ENCODE data around the gene TXLNA. TPM values are rescaled to one million over a fixed set of nuclear protein-coding genes. Genes with fewer than 3 reads are reported as not detected.

TXLNA gene
- polyA plus RNA-seq, 4 donors: 41.6 to 48.3 (median 45.7) TPM

DNA sequence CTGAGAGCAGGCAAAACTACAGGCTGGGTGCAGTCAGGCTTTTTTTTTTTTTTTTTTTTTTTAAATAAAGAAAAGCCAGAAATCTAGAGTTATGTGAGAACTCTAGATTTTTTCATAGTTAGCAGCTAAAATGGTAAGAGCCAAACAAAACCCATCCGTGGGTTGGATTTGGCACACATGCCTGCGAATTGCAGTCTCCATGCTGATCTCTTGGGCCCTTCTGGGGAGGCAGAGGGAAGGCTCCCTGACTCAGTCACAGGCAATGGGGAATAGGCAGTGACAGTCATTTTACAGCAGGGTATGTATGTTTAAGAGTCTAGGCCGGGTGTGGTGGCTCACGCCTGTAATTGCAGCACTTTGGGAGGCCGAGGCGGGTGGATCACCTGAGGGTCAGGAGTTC lies 2.6 kb downstream of the TXLNA start:
- DNase-seq (ENCODE audit: low read depth in 4 of 4, low spot score in 3 of 4): no peak

GRCh38 chr1:32184650-32185049 lies 5.2 kb downstream of the TXLNA start:
- no peak for DNase-seq (ENCODE audit: low read depth in 4 of 4, low spot score in 3 of 4)

- no peak for DNase-seq (ENCODE audit: low read depth in 4 of 4, low spot score in 3 of 4)
Measured at GRCh38 chr1:32186077-32186476, 6.6 kb downstream of the TXLNA start.

- DNase-seq (ENCODE audit: low read depth in 4 of 4, low spot score in 3 of 4): no peak
Measured at GRCh38 chr1:32186491-32186890, 7.0 kb downstream of the TXLNA start.

DNA sequence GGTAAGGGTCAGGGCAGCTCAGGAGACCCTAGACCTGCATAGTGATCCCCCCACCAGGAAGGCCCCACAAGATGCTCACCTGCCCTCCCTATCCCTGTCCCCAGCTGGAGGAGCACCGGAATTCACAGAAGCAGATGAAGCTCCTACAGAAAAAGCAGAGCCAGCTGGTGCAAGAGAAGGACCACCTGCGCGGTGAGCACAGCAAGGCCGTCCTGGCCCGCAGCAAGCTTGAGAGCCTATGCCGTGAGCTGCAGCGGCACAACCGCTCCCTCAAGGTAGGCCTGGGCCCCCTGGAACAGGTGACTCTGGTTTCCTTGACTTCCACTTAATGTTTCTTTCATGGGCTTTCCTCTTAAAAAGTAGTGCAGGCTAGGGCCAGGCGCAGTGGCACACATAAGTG lies 8.4 kb downstream of the TXLNA start:
- DNase-seq (ENCODE audit: low read depth in 4 of 4, low spot score in 3 of 4): no peak

- DNase-seq (ENCODE audit: low read depth in 4 of 4, low spot score in 3 of 4): no peak
Measured at GRCh38 chr1:32192220-32192948, 12.9 kb downstream of the TXLNA start.

GRCh38 chr1:32194984-32195383 lies 15.5 kb downstream of the TXLNA start:
- no peak for DNase-seq (ENCODE audit: low read depth in 4 of 4, low spot score in 3 of 4)

DNA sequence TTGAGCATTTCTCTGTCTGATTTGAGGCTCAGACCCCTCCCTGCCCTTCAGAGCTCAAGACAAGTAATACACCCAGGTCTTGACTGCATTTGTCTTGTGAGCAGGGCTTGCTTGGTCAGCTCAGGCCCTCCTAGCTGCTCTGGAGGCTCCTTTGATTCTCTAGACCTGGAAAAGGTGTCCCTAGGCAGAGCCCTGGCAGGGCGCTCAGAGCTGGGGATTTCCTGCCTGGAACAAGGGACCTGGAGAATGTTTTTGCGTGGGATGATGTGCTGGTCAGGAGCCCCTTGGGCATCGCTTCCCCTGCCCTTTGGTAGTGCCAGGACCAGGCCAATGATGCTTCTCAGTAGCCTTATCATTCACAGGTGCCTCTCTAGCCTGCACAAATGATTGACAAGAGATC lies 16.1 kb downstream of the TXLNA start:
- no peak for DNase-seq (ENCODE audit: low read depth in 4 of 4, low spot score in 3 of 4)

DNA sequence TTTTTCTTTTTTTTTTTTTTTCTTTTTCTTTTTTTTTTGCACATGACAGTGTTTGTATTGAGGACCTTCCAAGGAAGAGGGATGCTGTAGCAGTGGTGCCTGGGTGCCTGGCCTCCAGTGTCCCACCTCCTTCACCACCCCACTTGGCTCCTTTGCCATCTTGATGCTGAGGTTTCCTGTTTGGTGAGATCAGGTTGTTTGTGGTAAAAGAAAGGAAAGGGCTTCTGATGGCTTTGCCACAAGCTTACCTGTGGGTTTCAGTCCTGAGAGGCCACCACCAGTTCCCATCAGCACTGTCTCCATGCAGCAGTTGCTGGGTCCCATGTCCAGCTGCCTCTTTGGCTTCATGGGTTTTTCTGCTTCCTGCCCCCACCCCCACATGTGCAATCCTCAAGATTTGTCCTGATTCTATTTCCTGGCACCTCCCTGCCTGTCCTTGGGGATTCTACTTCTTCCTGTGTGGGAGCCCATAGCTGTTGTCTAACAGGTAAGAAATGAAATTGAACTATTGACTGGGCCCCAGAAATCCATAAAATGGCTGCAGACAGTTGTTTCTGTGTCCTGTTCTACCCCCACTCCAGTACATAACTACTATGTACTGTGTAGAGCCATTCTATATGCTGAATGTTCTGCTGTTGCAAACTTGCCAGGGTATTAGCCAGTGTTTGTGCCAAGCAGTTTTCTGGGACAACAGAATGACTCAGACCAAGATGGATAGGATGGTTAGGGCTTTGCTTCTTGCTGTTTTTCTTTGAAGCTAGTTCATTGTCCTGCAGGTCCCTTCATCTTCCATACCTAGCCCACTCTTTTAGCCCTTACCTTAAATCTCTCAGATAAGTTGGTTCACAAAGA lies 16.7 kb downstream of the TXLNA start:
- no peak for DNase-seq (ENCODE audit: low read depth in 4 of 4, low spot score in 3 of 4)

GRCh38 chr1:32197074-32197473 lies 17.6 kb downstream of the TXLNA start:
- no peak for DNase-seq (ENCODE audit: low read depth in 4 of 4, low spot score in 3 of 4)

- no peak for DNase-seq (ENCODE audit: low read depth in 4 of 4, low spot score in 3 of 4)
Measured at GRCh38 chr1:32197837-32198236, 18.4 kb downstream of the TXLNA start.

DNA sequence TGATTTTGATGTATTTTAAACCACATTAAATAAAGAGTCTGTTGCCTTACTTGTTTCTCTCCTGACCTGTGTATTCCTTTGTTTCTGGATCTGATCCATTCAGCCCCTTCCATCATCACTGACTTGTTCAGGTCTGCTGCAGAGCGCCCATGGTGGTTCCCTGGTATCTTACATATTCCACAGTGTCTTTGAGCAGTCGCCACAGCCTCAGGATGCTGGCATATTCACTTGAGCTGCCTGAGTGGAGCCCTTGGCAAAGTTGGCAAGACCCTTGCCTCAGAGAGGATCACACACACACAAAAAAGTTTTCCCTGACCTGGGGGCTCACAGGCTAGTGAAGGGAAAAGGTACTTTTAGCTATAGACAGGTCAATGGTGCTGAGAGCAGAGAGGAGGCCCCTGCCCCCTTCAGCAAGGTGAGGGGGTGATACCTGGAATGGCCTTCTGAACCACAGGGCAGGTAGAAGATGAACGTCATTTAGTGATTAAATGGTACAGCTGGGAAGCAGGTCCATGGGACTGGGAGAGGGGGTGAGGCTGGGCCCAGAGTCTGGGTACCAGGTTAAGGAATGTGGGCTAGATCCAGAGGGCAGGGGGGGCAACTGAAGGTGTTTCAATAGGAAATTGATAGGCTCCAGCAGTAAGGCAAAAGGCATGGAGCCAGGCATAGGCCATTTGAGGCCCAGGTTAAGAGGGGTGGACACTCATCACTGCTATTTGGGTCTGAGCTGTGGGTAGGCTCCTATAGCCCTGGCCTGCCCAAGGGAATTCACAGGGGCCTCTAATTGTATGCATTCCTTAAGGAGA lies 19.0 kb downstream of the TXLNA start:
- no peak for DNase-seq (ENCODE audit: low read depth in 4 of 4, low spot score in 3 of 4)

GRCh38 chr1:32199043-32199716 lies 19.7 kb downstream of the TXLNA start:
- no peak for DNase-seq (ENCODE audit: low read depth in 4 of 4, low spot score in 3 of 4)

- DNase-seq (ENCODE audit: low read depth in 4 of 4, low spot score in 3 of 4): no peak
Measured at GRCh38 chr1:32199717-32200072, 20.2 kb downstream of the TXLNA start.

DNA sequence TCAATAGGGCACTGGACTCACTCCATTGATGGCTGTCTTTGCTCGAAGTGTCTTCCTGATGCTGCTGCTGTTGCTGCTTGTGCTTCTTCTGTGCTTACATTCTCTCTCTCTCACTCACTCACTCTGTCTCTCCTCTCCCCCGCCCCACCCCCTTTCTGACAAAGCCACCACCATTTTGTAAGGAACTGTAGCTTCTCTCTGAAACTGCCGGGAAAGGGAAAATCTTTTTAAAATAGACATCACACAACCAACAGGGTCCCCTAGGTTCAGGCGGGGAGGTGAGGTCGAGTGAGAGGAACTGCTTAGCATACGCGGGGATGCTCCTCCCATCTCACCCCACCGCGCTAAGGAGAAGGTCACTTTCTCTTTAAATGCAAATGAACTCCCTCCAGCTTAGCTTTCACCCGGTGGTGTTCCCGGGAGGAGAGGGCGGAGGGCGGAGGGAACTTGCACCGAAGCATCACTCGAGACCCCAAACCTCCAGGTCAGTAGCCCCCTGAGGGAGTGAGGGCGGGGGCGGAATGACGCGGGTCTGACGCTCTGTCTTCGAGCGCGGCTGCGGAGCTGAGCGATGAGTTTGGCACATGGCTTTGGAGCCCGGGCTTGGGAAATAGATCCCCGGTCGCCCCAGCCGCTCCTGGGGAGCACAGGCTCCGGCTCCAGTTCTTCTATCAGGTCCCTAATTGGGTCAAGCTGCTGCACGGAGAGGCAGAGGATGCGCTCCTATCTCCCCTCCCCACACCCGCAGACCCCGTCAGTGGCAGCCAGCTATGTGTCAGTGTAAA lies 20.9 kb downstream of the TXLNA start, which contains the start of gene CCDC28B:
CCDC28B (plus strand) TSS at position 370 of the 785 bp plus-strand sequence. CDS start 1,341 bp downstream, outside the sequence.
- peak in 1 of 4 donors; percentile 59 for DNase-seq (ENCODE audit: low read depth in 4 of 4, low spot score in 3 of 4)

DNA sequence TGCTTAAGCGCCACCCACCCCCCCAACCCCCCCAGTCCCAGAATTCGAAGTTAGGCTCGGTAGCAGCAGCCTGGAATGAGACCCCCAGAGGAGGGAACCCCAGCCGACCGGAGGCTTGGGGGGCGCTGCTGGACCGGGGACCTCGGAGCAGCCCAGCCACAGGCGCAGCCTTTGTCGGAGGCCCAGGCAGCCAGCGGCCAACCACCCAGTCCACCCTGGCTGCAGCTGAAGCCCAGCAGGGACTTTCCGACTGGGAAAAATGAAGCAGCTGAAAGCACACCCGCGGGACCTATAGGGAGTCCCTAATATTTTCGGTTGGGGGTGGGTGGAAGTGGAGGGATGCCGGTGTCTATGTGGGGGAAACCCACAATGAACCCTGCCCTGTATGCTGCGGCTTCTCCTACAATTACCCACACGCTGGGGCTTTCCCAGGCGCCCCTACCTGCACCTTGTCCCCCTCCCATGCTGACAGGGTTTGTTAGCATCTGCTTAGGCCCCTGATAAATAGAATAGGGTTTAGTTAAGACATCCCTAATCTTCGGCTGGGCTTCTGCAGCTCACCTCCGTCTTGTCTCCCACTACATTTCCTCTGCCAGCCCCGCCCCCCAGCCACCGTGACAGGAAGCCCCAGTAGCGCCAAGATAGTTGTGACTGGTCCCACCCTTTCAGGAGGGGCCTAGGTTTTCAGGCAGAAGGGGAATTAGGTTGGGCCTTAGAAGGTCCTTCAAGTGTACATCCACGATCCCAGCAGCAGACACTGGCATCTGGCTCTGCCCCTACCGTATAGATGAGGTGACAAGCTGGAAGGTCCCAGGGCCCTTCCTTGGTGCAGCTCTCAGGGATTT lies 21.8 kb downstream of the TXLNA start:
- no peak for DNase-seq (ENCODE audit: low read depth in 4 of 4, low spot score in 3 of 4)

GRCh38 chr1:32204943-32205361 lies 25.5 kb downstream of the TXLNA start:
- no peak for DNase-seq (ENCODE audit: low read depth in 4 of 4, low spot score in 3 of 4)

GRCh38 chr1:32205401-32206370 lies 26.2 kb downstream of the TXLNA start, which contains the start of gene IQCC:
IQCC (plus strand) TSS chr1:32205671; CDS start chr1:32205682, 11 bp downstream.
- peak; percentile 74 to 87 (median 82) for DNase-seq (ENCODE audit: low read depth in 4 of 4, low spot score in 3 of 4)

Data from right renal pelvis (tissue), 4 donors.